Kidney (tissue), 14 donors: ENCODE results near the gene ZNF277. TPM values are rescaled to one million over a fixed set of nuclear protein-coding genes. Genes with fewer than 3 reads are reported as not detected.

Experiments used
- DNase-seq, 5 donors: peaks; one replicate each; pipeline ENCODE4 v3.0.0-alpha.2; 2013 to 2020
- FAIRE-seq: peaks from 2 replicates; lab custom pipeline; 2012; peaks lifted over from hg19 to GRCh38; lab: Jason Lieb, UNC
- H3K27ac ChIP-seq, 2 donors: one replicate each; pipeline ENCODE4 v1.7.0; 2013; ENCODE audit warnings: low read depth in 2 of 2, low read length in 2 of 2, inconsistent platforms in 1 of 2
- H3K27me3 ChIP-seq: one replicate; pipeline ENCODE4 v1.7.1; 2013; ENCODE audit warnings: low read length, inconsistent platforms; ENCODE audit not compliant: control insufficient read depth, insufficient read depth
- H3K36me3 ChIP-seq, 3 donors: one replicate each; pipeline versions ENCODE4 v1.7.0 to v1.7.1; 2013; ENCODE audit warnings: low read length in 3 of 3, control low read depth in 1 of 3, inconsistent platforms in 1 of 3; ENCODE audit not compliant: insufficient read depth in 3 of 3, control insufficient read depth in 2 of 3
- H3K4me1 ChIP-seq, 3 donors: one replicate each; pipeline versions ENCODE4 v1.7.0 to v1.7.1; 2013; ENCODE audit warnings: low read length in 3 of 3, inconsistent platforms in 1 of 3, low read depth in 1 of 3; ENCODE audit not compliant: control insufficient read depth in 2 of 3, insufficient read depth in 2 of 3
- H3K4me3 ChIP-seq, 3 donors: one replicate each; pipeline versions ENCODE4 v1.7.0 to v1.8.1; 2013; ENCODE audit warnings: low read length in 3 of 3, control low read depth in 1 of 3, inconsistent platforms in 1 of 3
- H3K9ac ChIP-seq, 3 donors: one replicate each; pipeline versions ENCODE4 v1.7.0 to v1.7.1; 2013; ENCODE audit warnings: low read length in 3 of 3, control low read depth in 1 of 3, inconsistent platforms in 1 of 3
- H3K9me3 ChIP-seq, 3 donors: one replicate each; pipeline versions ENCODE4 v1.7.0 to v1.7.1; 2013; ENCODE audit warnings: low read length in 3 of 3, control low read depth in 1 of 3, inconsistent platforms in 1 of 3; ENCODE audit not compliant: control insufficient read depth in 2 of 3, insufficient read depth in 1 of 3
- intact Hi-C: fragments of 100-400 bp; cut with DNase I; formaldehyde crosslinking; loops from one replicate; pipeline ENCODE4 v1.11.1; 2022
- polyA plus RNA-seq: library from polyadenylated mRNA; stranded (reverse); fragments of 350-450 nt; fragmentation: Illumina TruSeq; extraction: RNeasy Lipid Tissue Mini Kit (QIAGEN cat#74804); gene quantifications from one replicate; pipeline ENCODE4 v1.2.3, GENCODE V29; 2014; ENCODE audit warnings: low read depth, low replicate concordance; ENCODE audit not compliant: insufficient read depth
- total RNA-seq: library from RNA; stranded (reverse); fragmentation: NEBNext Ultra II Directional; extraction: Animal tissue kit (Norgen Biotek cat#: 25700); gene quantifications from one replicate; pipeline ENCODE4 v1.2.1, GENCODE V29; 2021
- TF ChIP-seq, protein P1 (sequence below): IDR thresholded peaks from 3 replicates; pipeline ENCODE4 v1.5.1; 2012; ENCODE audit warnings: mild to moderate bottlenecking, moderate library complexity, borderline replicate concordance; ENCODE audit not compliant: insufficient read depth; ENCODE audit errors: extremely low read depth
- donor health status: control.
- donor health status: control.
- donor health status: control.
- donor health status: control.
- donor health status: control.
- donor health status: DM: yes; HTN: yes; CAD: no.
- donor health status: Normal renal cell carcinoma (clear cell type).

Gene ZNF277
- total and polyA plus RNA-seq, 2 donors from 2014 or later = 18.7 to 25.0 TPM

DNA sequence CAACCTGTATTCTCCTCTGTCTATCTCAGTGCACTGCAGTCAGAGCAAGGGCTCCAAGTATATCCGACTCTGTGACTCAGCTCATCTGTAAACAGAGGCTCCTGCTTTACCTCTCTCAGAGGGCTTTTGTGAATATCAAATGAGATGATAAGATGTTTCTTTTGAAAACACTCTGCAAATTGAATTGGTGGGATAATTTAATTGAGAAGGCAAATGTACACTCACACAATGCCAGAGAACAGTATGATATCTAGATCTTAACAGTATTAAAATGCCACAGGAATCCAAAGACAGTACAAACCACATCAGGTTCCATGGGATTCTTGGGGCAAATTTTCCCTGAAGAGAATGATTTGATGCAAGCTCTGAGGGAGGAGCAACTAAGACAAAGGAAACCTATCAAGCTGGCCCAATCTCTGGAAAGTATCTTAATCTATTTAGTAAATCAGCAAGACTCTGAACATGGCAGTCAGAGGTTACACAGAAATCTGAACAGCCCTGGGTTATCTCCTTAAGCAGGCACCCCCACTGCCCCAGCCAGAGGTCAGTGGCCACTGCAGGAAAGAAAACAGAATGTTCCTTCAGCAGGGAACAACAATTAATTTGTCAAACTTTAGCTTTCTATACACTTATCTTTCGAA, 46.2 kb upstream of the ZNF277 start:
- peaks cover 0 to 21% (median 18%) of the 10 kb centered on the region in 3 donors for H3K4me1 ChIP-seq
- intact Hi-C loops = no loop called here
- H3K9me3 ChIP-seq = no peaks in the 10 kb centered on the region
- H3K9ac ChIP-seq = no peak overlapping the region
- FAIRE-seq (no peak), DNase-seq (peak in 1 of 5 donors; percentile 69)
- H3K27me3 ChIP-seq = no peaks in the 10 kb centered on the region
- TF ChIP-seq, protein P1, sequence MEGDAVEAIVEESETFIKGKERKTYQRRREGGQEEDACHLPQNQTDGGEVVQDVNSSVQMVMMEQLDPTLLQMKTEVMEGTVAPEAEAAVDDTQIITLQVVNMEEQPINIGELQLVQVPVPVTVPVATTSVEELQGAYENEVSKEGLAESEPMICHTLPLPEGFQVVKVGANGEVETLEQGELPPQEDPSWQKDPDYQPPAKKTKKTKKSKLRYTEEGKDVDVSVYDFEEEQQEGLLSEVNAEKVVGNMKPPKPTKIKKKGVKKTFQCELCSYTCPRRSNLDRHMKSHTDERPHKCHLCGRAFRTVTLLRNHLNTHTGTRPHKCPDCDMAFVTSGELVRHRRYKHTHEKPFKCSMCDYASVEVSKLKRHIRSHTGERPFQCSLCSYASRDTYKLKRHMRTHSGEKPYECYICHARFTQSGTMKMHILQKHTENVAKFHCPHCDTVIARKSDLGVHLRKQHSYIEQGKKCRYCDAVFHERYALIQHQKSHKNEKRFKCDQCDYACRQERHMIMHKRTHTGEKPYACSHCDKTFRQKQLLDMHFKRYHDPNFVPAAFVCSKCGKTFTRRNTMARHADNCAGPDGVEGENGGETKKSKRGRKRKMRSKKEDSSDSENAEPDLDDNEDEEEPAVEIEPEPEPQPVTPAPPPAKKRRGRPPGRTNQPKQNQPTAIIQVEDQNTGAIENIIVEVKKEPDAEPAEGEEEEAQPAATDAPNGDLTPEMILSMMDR = no peak
- no peaks in the 10 kb centered on the region for H3K36me3 ChIP-seq
- peak overlapping the region; percentile 39 to 54 for H3K27ac ChIP-seq
- H3K4me3 ChIP-seq = peak overlapping the region in 1 of 3 donors; percentile 4

DNA sequence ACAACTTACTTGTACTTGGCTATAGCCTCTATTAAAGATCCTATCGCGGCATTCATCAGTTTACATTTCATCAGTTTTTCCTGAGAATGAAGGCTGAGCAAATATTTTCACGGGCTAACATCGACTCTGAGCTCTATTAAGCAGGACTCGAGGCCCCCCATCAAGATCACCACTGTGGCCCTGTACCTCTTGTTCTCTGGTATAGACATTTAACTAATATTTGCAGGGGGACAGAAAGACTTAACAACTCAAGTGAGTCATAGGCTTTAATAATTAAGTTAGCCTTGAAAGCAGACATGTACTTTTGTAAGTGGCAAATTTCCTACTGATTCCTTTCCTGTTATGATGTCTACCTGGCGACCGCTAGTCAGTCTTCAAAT, 45.7 kb upstream of the ZNF277 start:
- H3K9me3 ChIP-seq = no peaks in the 10 kb centered on the region
- peaks cover 0 to 21% (median 18%) of the 10 kb centered on the region in 3 donors for H3K4me1 ChIP-seq
- peak overlapping the region in 1 of 3 donors; percentile 4 for H3K4me3 ChIP-seq
- H3K36me3 ChIP-seq = no peaks in the 10 kb centered on the region
- no peak for FAIRE-seq
- H3K27me3 ChIP-seq = no peaks in the 10 kb centered on the region
- H3K9ac ChIP-seq = no peak overlapping the region
- TF ChIP-seq, protein P1 = no peak
- DNase-seq = no peak
- H3K27ac ChIP-seq = peak overlapping the region; percentile 39 to 54
- intact Hi-C loops = no loop called here

DNA sequence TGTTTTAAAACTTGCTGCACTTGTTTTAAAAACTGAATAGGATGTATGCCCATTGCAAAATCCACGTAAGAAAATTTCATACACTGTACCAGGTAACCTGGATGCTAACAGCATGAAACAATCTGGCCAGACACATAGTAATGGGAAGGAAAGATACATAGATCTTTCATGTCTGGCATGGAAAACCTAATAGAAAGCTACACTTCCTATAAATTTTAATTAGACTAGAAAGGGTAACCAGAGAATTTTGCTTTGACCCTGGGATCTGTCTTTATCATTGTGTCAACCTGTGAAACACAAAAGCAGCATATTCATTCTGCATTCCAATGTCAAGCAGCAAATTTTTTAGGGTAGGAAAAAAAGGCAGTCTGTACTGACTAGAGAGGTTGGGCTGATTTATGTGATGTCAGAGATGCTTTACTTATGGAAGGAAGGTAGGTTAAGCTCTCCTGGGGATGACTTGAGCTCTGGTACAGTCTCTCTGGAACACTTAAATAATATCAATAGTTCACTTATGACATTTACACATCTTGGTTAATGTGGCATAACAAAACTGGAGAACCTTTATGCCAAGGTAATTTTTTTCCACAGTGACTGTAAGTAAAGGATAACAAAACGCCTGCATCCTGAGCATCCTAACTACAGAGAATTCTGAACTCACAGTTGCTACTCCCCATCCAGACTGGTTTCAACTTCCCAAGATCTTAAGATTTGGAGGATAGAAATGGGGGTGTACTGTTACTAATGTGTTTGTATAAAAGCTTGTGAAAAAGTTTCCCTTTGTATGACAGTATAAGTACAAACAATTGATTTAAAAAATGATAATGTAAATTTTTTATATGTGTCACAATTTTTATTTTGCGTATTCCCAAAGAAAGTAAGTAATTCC, 45.0 kb upstream of the ZNF277 start:
- DNase-seq = peak in 2 of 5 donors; percentile 45 to 56
- TF ChIP-seq, protein P1 = no peak
- Histone ChIP-seq H3K27me3 (no peaks in the 10 kb centered on the region), H3K9me3 (no peaks in the 10 kb centered on the region), H3K27ac (peak overlapping the region; percentile 18 to 54), H3K36me3 (no peaks in the 10 kb centered on the region), H3K4me3 (no peak overlapping the region), H3K4me1 (peaks cover 0 to 21% (median 18%) of the 10 kb centered on the region in 3 donors), H3K9ac (no peak overlapping the region)
- no peak for FAIRE-seq
- intact Hi-C loops = no loop called here
